Neural cell (in vitro differentiated cells): ENCODE results near the gene COX6B2. TPM values are rescaled to one million over a fixed set of nuclear protein-coding genes. Genes with fewer than 3 reads are reported as not detected.

ENCODE experiments used
- H2AFZ ChIP-seq: fragments of 200-600, 300-800 bp; sonication (generic), shearing (Covaris generic); 2 replicates; pipeline ENCODE4 v1.6.0; 2014; ENCODE audit warnings: low read depth, mild to moderate bottlenecking, antibody characterized with exemption, low read length, moderate library complexity
- H3F3A ChIP-seq: fragments of 200-600 bp; shearing (Covaris generic); 2 replicates; pipeline ENCODE4 v1.6.1; 2016; ENCODE audit warnings: mild to moderate bottlenecking, moderate library complexity, mixed read lengths, antibody characterized with exemption, low read length; ENCODE audit not compliant: insufficient read depth, poor library complexity, severe bottlenecking
- H3K27ac ChIP-seq: fragments of 200-600, 300-800 bp; sonication (generic), shearing (Covaris generic); 2 replicates; pipeline ENCODE4 v1.5.1; 2014; ENCODE audit warnings: mild to moderate bottlenecking, low read length, moderate library complexity
- H3K27me3 ChIP-seq: fragments of 300-800, 200-600 bp; sonication (generic), shearing (Covaris generic); 2 replicates; pipeline ENCODE4 v1.6.0; 2014; ENCODE audit warnings: mild to moderate bottlenecking, low read depth, low read length, moderate library complexity; ENCODE audit not compliant: insufficient read depth
- H3K36me3 ChIP-seq: fragments of 300-800, 200-600 bp; sonication (generic), shearing (Covaris generic); 2 replicates; pipeline ENCODE4 v1.5.1; 2014; ENCODE audit warnings: mild to moderate bottlenecking, antibody characterized with exemption, low read length, moderate library complexity; ENCODE audit not compliant: insufficient read depth
- H3K4me2 ChIP-seq: fragments of 300-800, 200-600 bp; sonication (generic), shearing (Covaris generic); 2 replicates; pipeline ENCODE4 v1.6.0; 2014; ENCODE audit warnings: mild to moderate bottlenecking, low read length
- H3K4me3 ChIP-seq: fragments of 300-800, 200-600 bp; sonication (generic), shearing (Covaris generic); 2 replicates; pipeline ENCODE4 v1.5.1; 2014; ENCODE audit warnings: mild to moderate bottlenecking, low read length, moderate library complexity
- H3K79me2 ChIP-seq: fragments of 200-600 bp; shearing (Covaris generic); replicated peaks from 2 replicates; pipeline ENCODE4 v1.6.0; 2014; ENCODE audit warnings: mild to moderate bottlenecking, low read length, moderate library complexity; ENCODE audit not compliant: insufficient read depth
- H3K9ac ChIP-seq: fragments of 300-800, 200-600 bp; sonication (generic), shearing (Covaris generic); 2 replicates; pipeline ENCODE4 v1.6.1; 2016; ENCODE audit warnings: mild to moderate bottlenecking, low read length, mixed read lengths
- H3K9me2 ChIP-seq: fragments of 200-600 bp; shearing (Covaris generic); 2 replicates; pipeline ENCODE4 v1.6.1; 2016; ENCODE audit warnings: mild to moderate bottlenecking, low read length, mixed read lengths; ENCODE audit not compliant: insufficient read depth
- H3K9me3 ChIP-seq: fragments of 200-600, 300-800 bp; sonication (generic), shearing (Covaris generic); 2 replicates; pipeline ENCODE4 v1.6.1; 2016; ENCODE audit warnings: mild to moderate bottlenecking, mixed run types, low read length, moderate library complexity, mixed read lengths
- H4K20me1 ChIP-seq: fragments of 200-600 bp; shearing (Covaris generic); 2 replicates; pipeline ENCODE4 v1.6.1; 2016; ENCODE audit warnings: mild to moderate bottlenecking, mixed run types; ENCODE audit not compliant: insufficient read depth
- CTCF ChIP-seq: fragments of 450-650 bp; IDR thresholded peaks from 2 replicates; pipeline ENCODE4 v1.5.1; 2014; ENCODE audit warnings: antibody characterized with exemption, mild to moderate bottlenecking, moderate library complexity; ENCODE audit not compliant: poor library complexity, severe bottlenecking
- EP300 ChIP-seq: fragments of 450-650 bp; conservative IDR thresholded peaks from 2 replicates; pipeline ENCODE4 v1.6.1; 2014; ENCODE audit warnings: antibody characterized with exemption, mild to moderate bottlenecking, moderate library complexity; ENCODE audit not compliant: poor library complexity, severe bottlenecking
- EZH2 ChIP-seq: fragments of 200-600, 300-800 bp; shearing (Covaris generic), sonication (generic); IDR thresholded peaks from 2 replicates; pipeline ENCODE4 v1.6.1; 2014; ENCODE audit warnings: antibody characterized with exemption, low read length, borderline replicate concordance, mild to moderate bottlenecking; ENCODE audit not compliant: insufficient read depth, poor library complexity, severe bottlenecking
- MXI1 ChIP-seq: fragments of 450-650 bp; conservative IDR thresholded peaks from 2 replicates; pipeline ENCODE4 v1.6.1; 2014; ENCODE audit warnings: antibody characterized with exemption, mild to moderate bottlenecking; ENCODE audit not compliant: poor library complexity, severe bottlenecking
- POLR2AphosphoS5 ChIP-seq: IDR thresholded peaks from 2 replicates; pipeline ENCODE4 v1.6.1; 2012
- RAD21 ChIP-seq: fragments of 450-650 bp; conservative IDR thresholded peaks from 2 replicates; pipeline ENCODE4 v1.6.1; 2014; ENCODE audit warnings: antibody characterized with exemption, mild to moderate bottlenecking, moderate library complexity
- REST ChIP-seq: IDR thresholded peaks from 2 replicates; pipeline ENCODE4 v1.6.1; 2012; ENCODE audit warnings: borderline replicate concordance
- SMC3 ChIP-seq: fragments of 450-650 bp; conservative IDR thresholded peaks from 2 replicates; pipeline ENCODE4 v1.6.1; 2014; ENCODE audit warnings: antibody characterized with exemption, mild to moderate bottlenecking, moderate library complexity; ENCODE audit not compliant: poor library complexity
- TAF1 ChIP-seq: IDR thresholded peaks from 2 replicates; pipeline ENCODE4 v1.6.1; 2012; ENCODE audit warnings: low read depth
- polyA plus RNA-seq: library from polyadenylated mRNA; depleted of rRNA; stranded (reverse); fragments of >200 nt; gene quantifications from 2 replicates; pipeline ENCODE4 v1.2.3, GENCODE V29; 2014

Gene COX6B2
- polyA plus RNA-seq, 1 donor from 2014 or later = 0.17 TPM

- Histone ChIP-seq H3K36me3 (no peaks in the 10 kb centered on the region), H3K4me2 (no peak overlapping the region), H3K9me3 (no peaks in the 10 kb centered on the region), H3K9me2 (no peaks in the 10 kb centered on the region), H3K4me3 (no peak overlapping the region), H3K79me2 (no peaks in the 10 kb centered on the region), H3K9ac (no peak overlapping the region), H3K27me3 (no peaks in the 10 kb centered on the region), H4K20me1 (no peaks in the 10 kb centered on the region), H3K27ac (no peak overlapping the region), H2AFZ (no peak overlapping the region), H3F3A (no peaks in the 10 kb centered on the region)
- no peak for TF ChIP-seq POLR2AphosphoS5
- TF ChIP-seq EZH2 = no peak
- TF ChIP-seq TAF1 = no peak
- no peak for TF ChIP-seq SMC3
- TF ChIP-seq RAD21 = no peak
Measured at GRCh38 chr19:55304279-55304978, 50.1 kb downstream of the COX6B2 start.

- no peak overlapping the region for H3K4me3 ChIP-seq
- no peak overlapping the region for H3K9ac ChIP-seq
- no peaks in the 10 kb centered on the region for H4K20me1 ChIP-seq
- H3K27me3 ChIP-seq = no peaks in the 10 kb centered on the region
- H3K4me2 ChIP-seq = no peak overlapping the region
- H3K79me2 ChIP-seq = no peaks in the 10 kb centered on the region
- TF ChIP-seq MXI1 = no peak
- TF ChIP-seq EZH2 = no peak
- TF ChIP-seq CTCF = no peak
- TF ChIP-seq EP300 = no peak
- TF ChIP-seq RAD21 = no peak
- TF ChIP-seq POLR2AphosphoS5 = no peak
- TF ChIP-seq SMC3 = no peak
- no peak for TF ChIP-seq REST
- no peak for TF ChIP-seq TAF1
- H3K9me2 ChIP-seq = no peaks in the 10 kb centered on the region
- no peaks in the 10 kb centered on the region for H3K9me3 ChIP-seq
- H2AFZ ChIP-seq = no peak overlapping the region
- no peaks in the 10 kb centered on the region for H3F3A ChIP-seq
- no peaks in the 10 kb centered on the region for H3K36me3 ChIP-seq
- no peak overlapping the region for H3K27ac ChIP-seq
Measured at GRCh38 chr19:55303477-55303876, 51.0 kb downstream of the COX6B2 start.
